Measurements from ENCODE around the gene EHHADH.

Gene EHHADH

GRCh38 chr3:185175370-185175987, 78.4 kb downstream of the EHHADH start:
- Histone ChIP-seq H3K36me3 (ENCODE audit: insufficient read depth, low read length) (no peaks in the 10 kb centered on the region), H3K27me3 (ENCODE audit: insufficient read depth, low read length) (no peaks in the 10 kb centered on the region), H3K79me2 (ENCODE audit: insufficient read depth, low read length) (no peaks in the 10 kb centered on the region), H3K27ac (ENCODE audit: low read depth, low read length, poor library complexity, severe bottlenecking) (no peak overlapping the region), H3K9me3 (ENCODE audit: low read length) (no peaks in the 10 kb centered on the region), H3F3A (ENCODE audit: insufficient read depth, low read length) (no peaks in the 10 kb centered on the region), H3K4me2 (ENCODE audit: low read length) (peak overlapping the region; percentile 47; the same call in 1 of the 2 replicates), H3K9ac (ENCODE audit: low read length) (peak overlapping the region; percentile 1; the same call in 1 of the 2 replicates), H3K4me1 (ENCODE audit: insufficient read depth, low read length, severe bottlenecking) (peaks cover 11% of the 10 kb centered on the region), H3K4me3 (ENCODE audit: low read depth, low read length, poor library complexity, severe bottlenecking) (peak overlapping the region; percentile 7), H4K20me1 (ENCODE audit: insufficient read depth, low read length) (no peaks in the 10 kb centered on the region), H3K9me2 (ENCODE audit: low read depth, low read length) (no peaks in the 10 kb centered on the region), H2AFZ (ENCODE audit: low read length) (no peak overlapping the region; the same call in 1 of the 2 replicates)
- TF ChIP-seq EZH2 (IDR thresholded peaks at IDR 0.05; ENCODE audit: borderline replicate concordance, low read length) = no peak
- TF ChIP-seq, protein P1, sequence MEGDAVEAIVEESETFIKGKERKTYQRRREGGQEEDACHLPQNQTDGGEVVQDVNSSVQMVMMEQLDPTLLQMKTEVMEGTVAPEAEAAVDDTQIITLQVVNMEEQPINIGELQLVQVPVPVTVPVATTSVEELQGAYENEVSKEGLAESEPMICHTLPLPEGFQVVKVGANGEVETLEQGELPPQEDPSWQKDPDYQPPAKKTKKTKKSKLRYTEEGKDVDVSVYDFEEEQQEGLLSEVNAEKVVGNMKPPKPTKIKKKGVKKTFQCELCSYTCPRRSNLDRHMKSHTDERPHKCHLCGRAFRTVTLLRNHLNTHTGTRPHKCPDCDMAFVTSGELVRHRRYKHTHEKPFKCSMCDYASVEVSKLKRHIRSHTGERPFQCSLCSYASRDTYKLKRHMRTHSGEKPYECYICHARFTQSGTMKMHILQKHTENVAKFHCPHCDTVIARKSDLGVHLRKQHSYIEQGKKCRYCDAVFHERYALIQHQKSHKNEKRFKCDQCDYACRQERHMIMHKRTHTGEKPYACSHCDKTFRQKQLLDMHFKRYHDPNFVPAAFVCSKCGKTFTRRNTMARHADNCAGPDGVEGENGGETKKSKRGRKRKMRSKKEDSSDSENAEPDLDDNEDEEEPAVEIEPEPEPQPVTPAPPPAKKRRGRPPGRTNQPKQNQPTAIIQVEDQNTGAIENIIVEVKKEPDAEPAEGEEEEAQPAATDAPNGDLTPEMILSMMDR (IDR thresholded peaks at IDR 0.05; ENCODE audit: low read length) = no peak

- Histone ChIP-seq H2AFZ (ENCODE audit: low read length) (no peak overlapping the region), H3K27me3 (ENCODE audit: insufficient read depth, low read length) (0 out of 2 replicates have a peak, but pooled peaks cover 6% of the 10 kb centered on the region), H3K4me1 (ENCODE audit: insufficient read depth, low read length, severe bottlenecking) (peaks cover 11% of the 10 kb centered on the region), H3K4me2 (ENCODE audit: low read length) (no peak overlapping the region), H3K36me3 (ENCODE audit: insufficient read depth, low read length) (no peaks in the 10 kb centered on the region), H3K79me2 (ENCODE audit: insufficient read depth, low read length) (no peaks in the 10 kb centered on the region), H3F3A (ENCODE audit: insufficient read depth, low read length) (no peaks in the 10 kb centered on the region), H4K20me1 (ENCODE audit: insufficient read depth, low read length) (no peaks in the 10 kb centered on the region), H3K9ac (ENCODE audit: low read length) (no peak overlapping the region), H3K9me2 (ENCODE audit: low read depth, low read length) (no peaks in the 10 kb centered on the region), H3K4me3 (ENCODE audit: low read depth, low read length, poor library complexity, severe bottlenecking) (no peak overlapping the region), H3K9me3 (ENCODE audit: low read length) (no peaks in the 10 kb centered on the region), H3K27ac (ENCODE audit: low read depth, low read length, poor library complexity, severe bottlenecking) (no peak overlapping the region)
- no peak for TF ChIP-seq EZH2 (IDR thresholded peaks at IDR 0.05; ENCODE audit: borderline replicate concordance, low read length)
- TF ChIP-seq, protein P1 (IDR thresholded peaks at IDR 0.05; ENCODE audit: low read length) = no peak
These were observed 81.5 kb downstream of the EHHADH start for GRCh38 chr3:185172086-185173049.

DNA sequence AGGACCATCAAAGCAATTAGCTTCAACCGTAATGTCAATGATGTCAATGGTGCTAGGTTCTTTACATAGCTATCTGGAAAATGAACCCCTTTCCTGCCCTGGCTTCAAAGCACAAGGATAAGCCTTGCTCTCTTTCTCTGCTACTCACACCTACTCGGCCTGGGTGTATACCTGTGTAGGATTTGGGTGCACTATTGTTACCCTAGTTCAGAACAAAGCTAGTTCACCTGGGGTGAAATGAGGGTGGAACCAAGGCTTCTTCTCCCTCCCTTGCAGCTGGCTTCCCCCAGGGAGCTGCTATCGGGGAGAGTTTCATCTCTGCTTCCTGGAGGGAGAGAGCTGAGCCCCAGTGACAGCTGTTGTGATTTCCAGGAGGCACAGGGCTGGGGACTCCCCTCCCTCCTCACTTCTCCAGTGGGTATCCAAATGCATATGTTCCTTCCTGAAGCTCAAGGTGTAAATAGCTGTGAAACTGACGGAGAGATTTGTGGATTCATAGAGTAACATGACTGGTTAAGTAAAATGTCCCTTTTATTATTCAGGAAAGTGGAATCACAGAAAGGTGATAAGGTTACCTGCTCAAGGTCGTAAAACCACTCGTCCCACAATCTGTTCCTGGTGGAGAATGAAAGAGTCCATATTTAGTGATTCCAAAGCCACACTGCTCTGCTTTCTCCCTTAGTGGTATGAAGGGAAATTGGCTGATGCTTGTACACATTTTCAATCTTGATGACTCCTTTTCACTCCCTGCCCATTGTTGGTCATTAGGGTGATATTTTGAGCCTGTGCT, 89.2 kb downstream of the EHHADH start:
- 0 out of 2 replicates have a peak, but pooled peaks cover 6% of the 10 kb centered on the region for H3K27me3 ChIP-seq (ENCODE audit: insufficient read depth, low read length)
- no peaks in the 10 kb centered on the region for H3K9me3 ChIP-seq (ENCODE audit: low read length)
- H3F3A ChIP-seq (ENCODE audit: insufficient read depth, low read length) = no peaks in the 10 kb centered on the region
- no peak overlapping the region for H3K4me3 ChIP-seq (ENCODE audit: low read depth, low read length, poor library complexity, severe bottlenecking)
- H2AFZ ChIP-seq (ENCODE audit: low read length) = no peak overlapping the region
- H4K20me1 ChIP-seq (ENCODE audit: insufficient read depth, low read length) = no peaks in the 10 kb centered on the region
- no peaks in the 10 kb centered on the region for H3K79me2 ChIP-seq (ENCODE audit: insufficient read depth, low read length)
- H3K9me2 ChIP-seq (ENCODE audit: low read depth, low read length) = no peaks in the 10 kb centered on the region
- no peaks in the 10 kb centered on the region for H3K4me1 ChIP-seq (ENCODE audit: insufficient read depth, low read length, severe bottlenecking)
- H3K9ac ChIP-seq (ENCODE audit: low read length) = no peak overlapping the region
- TF ChIP-seq EZH2 (IDR thresholded peaks at IDR 0.05; ENCODE audit: borderline replicate concordance, low read length) = no peak
- TF ChIP-seq, protein P1 (IDR thresholded peaks at IDR 0.05; ENCODE audit: low read length) = no peak
- H3K4me2 ChIP-seq (ENCODE audit: low read length) = no peak overlapping the region
- H3K27ac ChIP-seq (ENCODE audit: low read depth, low read length, poor library complexity, severe bottlenecking) = no peak overlapping the region
- H3K36me3 ChIP-seq (ENCODE audit: insufficient read depth, low read length) = no peaks in the 10 kb centered on the region

All from OCI-LY1 (cell line).